PFSK-1 (cell line): Measurements from ENCODE around the gene NIT2.

Experiments
- POLR2AphosphoS5 ChIP-seq: IDR thresholded peaks from 2 replicates; pipeline ENCODE4 v1.6.1; 2012; ENCODE audit warnings: low read depth, mild to moderate bottlenecking, control low read depth, low read length, moderate library complexity
- SIN3A ChIP-seq: IDR thresholded peaks from 2 replicates; pipeline ENCODE4 v1.6.1; 2012; ENCODE audit warnings: mild to moderate bottlenecking, low read length, moderate library complexity, borderline replicate concordance; ENCODE audit not compliant: insufficient read depth

- TF ChIP-seq SIN3A (no peak), POLR2AphosphoS5 (no peak)
Measured at GRCh38 chr3:100299016-100299415, 35.5 kb upstream of the NIT2 start.
